Osteocyte (in vitro differentiated cells): Measurements from ENCODE around the gene NFIC. TPM values are rescaled to one million over a fixed set of nuclear protein-coding genes. Genes with fewer than 3 reads are reported as not detected.
"Not testable (repeated sequence)": the region's sequence is repeated elsewhere in the genome, so short reads cannot be mapped to it uniquely, and the experiment has no call there.

Experiments used
- DNase-seq: peaks from one replicate; pipeline ENCODE4 v3.0.0; 2021; ENCODE audit warnings: mixed read lengths; ENCODE audit not compliant: unreplicated experiment; ENCODE audit errors: extremely low spot score
- H3K27ac Mint-ChIP-seq: one replicate; pipeline ENCODE4 v1.8.0; 2021; ENCODE audit warnings: mild to moderate bottlenecking, mixed read lengths; ENCODE audit not compliant: unreplicated experiment
- H3K27me3 Mint-ChIP-seq: one replicate; pipeline ENCODE4 v1.8.0; 2021; ENCODE audit warnings: mixed read lengths; ENCODE audit not compliant: unreplicated experiment
- H3K36me3 Mint-ChIP-seq: one replicate; pipeline ENCODE4 v1.8.0; 2021; ENCODE audit warnings: mixed read lengths; ENCODE audit not compliant: unreplicated experiment
- H3K4me1 Mint-ChIP-seq: one replicate; pipeline ENCODE4 v1.8.0; 2021; ENCODE audit warnings: mixed read lengths; ENCODE audit not compliant: unreplicated experiment
- H3K4me3 Mint-ChIP-seq: one replicate; pipeline ENCODE4 v1.8.0; 2021; ENCODE audit warnings: mild to moderate bottlenecking, moderate library complexity, mixed read lengths; ENCODE audit not compliant: unreplicated experiment
- H3K9me3 Mint-ChIP-seq: one replicate; pipeline ENCODE4 v1.8.0; 2021; ENCODE audit warnings: mixed read lengths; ENCODE audit not compliant: unreplicated experiment
- CTCF ChIP-seq: fragments of 200-600 bp; sonication (generic); IDR thresholded peaks from 2 replicates; pipeline ENCODE4 v1.5.0; 2021; ENCODE audit warnings: antibody characterized with exemption, mild to moderate bottlenecking, moderate library complexity
- total RNA-seq: library from RNA; stranded (reverse); gene quantifications from 2 replicates; pipeline ENCODE4 v1.2.1, GENCODE V29; 2021

The NFIC gene
- total RNA-seq, 1 donor from 2014 or later: 63.8 TPM

- no peak overlapping the region for H3K27ac Mint-ChIP-seq
- no peak for DNase-seq
- no peaks in the 10 kb centered on the region for H3K27me3 Mint-ChIP-seq
- H3K36me3 Mint-ChIP-seq: peaks cover 3% of the 10 kb centered on the region
- no peak overlapping the region for H3K4me3 Mint-ChIP-seq
- H3K9me3 Mint-ChIP-seq: no peaks in the 10 kb centered on the region
- TF ChIP-seq CTCF: no peak
- peaks cover 8% of the 10 kb centered on the region for H3K4me1 Mint-ChIP-seq
These were observed 56.9 kb downstream of the NFIC start for GRCh38 chr19:3423183-3423829.

GRCh38 chr19:3426433-3426832 is 60.0 kb downstream of the NFIC start:
- H3K27me3 Mint-ChIP-seq: no peaks in the 10 kb centered on the region
- peaks cover 20% of the 10 kb centered on the region for H3K4me1 Mint-ChIP-seq
- no peak overlapping the region for H3K4me3 Mint-ChIP-seq
- H3K36me3 Mint-ChIP-seq: peaks cover 3% of the 10 kb centered on the region
- no peak for DNase-seq
- H3K27ac Mint-ChIP-seq: peak overlapping the region; percentile 19
- TF ChIP-seq CTCF: no peak
- no peaks in the 10 kb centered on the region for H3K9me3 Mint-ChIP-seq

GRCh38 chr19:3430366-3430680 is 63.9 kb downstream of the NFIC start:
- H3K9me3 Mint-ChIP-seq, H3K4me3 Mint-ChIP-seq, DNase-seq, H3K27me3 Mint-ChIP-seq: not testable (repeated sequence)
- Mint-ChIP-seq H3K27ac (peak overlapping the region; percentile 62), H3K4me1 (peaks cover 26% of the 10 kb centered on the region), H3K36me3 (peaks cover 11% of the 10 kb centered on the region)

GRCh38 chr19:3431760-3432397 is 65.5 kb downstream of the NFIC start:
- Mint-ChIP-seq H3K27ac (no peak overlapping the region), H3K9me3 (no peaks in the 10 kb centered on the region), H3K4me3 (no peak overlapping the region)

GRCh38 chr19:3433313-3433712 is 66.9 kb downstream of the NFIC start:
- H3K9me3 Mint-ChIP-seq: no peaks in the 10 kb centered on the region
- peaks cover 22% of the 10 kb centered on the region for H3K4me1 Mint-ChIP-seq
- TF ChIP-seq CTCF: no peak
- DNase-seq: no peak
- no peaks in the 10 kb centered on the region for H3K27me3 Mint-ChIP-seq
- peaks cover 12% of the 10 kb centered on the region for H3K36me3 Mint-ChIP-seq
- H3K27ac Mint-ChIP-seq: no peak overlapping the region
- no peak overlapping the region for H3K4me3 Mint-ChIP-seq

More at GRCh38 chr19:3431760-3432397, 65.5 kb downstream of the NFIC start:
- DNase-seq: no peak
- H3K4me1 Mint-ChIP-seq: peaks cover 31% of the 10 kb centered on the region
- no peak for TF ChIP-seq CTCF
- H3K27me3 Mint-ChIP-seq: no peaks in the 10 kb centered on the region
- H3K36me3 Mint-ChIP-seq: peaks cover 12% of the 10 kb centered on the region
